WTC11 (cell line): ENCODE data around the gene B3GALT4.

ENCODE experiments used
- CREM ChIP-seq: sonication (generic); formaldehyde crosslinking; IDR thresholded peaks from 2 replicates; pipeline ENCODE4 v1.8.1; 2022; ENCODE audit warnings: mild to moderate bottlenecking, missing genetic modification reagents, moderate library complexity
- CTCF ChIP-seq: fragments of 200-600 bp; IDR thresholded peaks from 2 replicates; pipeline ENCODE4 v1.8.0; 2022; ENCODE audit warnings: antibody characterized with exemption
- IRF2 ChIP-seq: sonication (generic); formaldehyde crosslinking; IDR thresholded peaks from 2 replicates; pipeline ENCODE4 v1.8.0; 2022; ENCODE audit warnings: low read depth, missing genetic modification reagents, borderline replicate concordance
- MAX ChIP-seq: sonication (generic); formaldehyde crosslinking; IDR thresholded peaks from 2 replicates; pipeline ENCODE4 v1.8.0; 2022; ENCODE audit warnings: mild to moderate bottlenecking, missing genetic modification reagents
- PRDM15 ChIP-seq: sonication (generic); formaldehyde crosslinking; IDR thresholded peaks from 2 replicates; pipeline ENCODE4 v1.8.0; 2022; ENCODE audit warnings: missing genetic modification reagents
- PREB ChIP-seq: sonication (generic); formaldehyde crosslinking; IDR thresholded peaks from 2 replicates; pipeline ENCODE4 v1.8.1; 2022; ENCODE audit warnings: mild to moderate bottlenecking, missing genetic modification reagents, moderate library complexity, borderline replicate concordance
- ZNF263 ChIP-seq: sonication (generic); formaldehyde crosslinking; IDR thresholded peaks from 2 replicates; pipeline ENCODE4 v1.8.1; 2022; ENCODE audit warnings: low read depth, mild to moderate bottlenecking, moderate library complexity, missing genetic modification reagents
- ZNF532 ChIP-seq: fragments of 250-450 bp; sonication (Bioruptor Pico); IDR thresholded peaks from 2 replicates; pipeline ENCODE4 v1.9.0; 2021; ENCODE audit warnings: mild to moderate bottlenecking, borderline replicate concordance

- TF ChIP-seq CTCF = no peak
- no peak for TF ChIP-seq ZNF532 (CRISPR knock-in tag)
- TF ChIP-seq MAX = no peak
- no peak for TF ChIP-seq ZNF263
- TF ChIP-seq PREB (CRISPR knock-in tag) = no peak
- TF ChIP-seq IRF2 = no peak
- no peak for TF ChIP-seq CREM (CRISPR knock-in tag)
- TF ChIP-seq PRDM15 (CRISPR knock-in tag) = no peak
Observed at GRCh38 chr6:33313105-33313708, 36.3 kb downstream of the B3GALT4 start.
